Endodermal cell (in vitro differentiated cells): ENCODE results near the gene LTBP1. TPM values are rescaled to one million over a fixed set of nuclear protein-coding genes. Genes with fewer than 3 reads are reported as not detected.

ENCODE experiments used
- DNase-seq: peaks from one replicate; pipeline ENCODE4 v3.0.0-alpha.2; 2017
- H3K27ac ChIP-seq: 2 replicates; pipeline ENCODE4 v1.5.1; 2013; ENCODE audit warnings: mild to moderate bottlenecking, low read depth, low read length, moderate library complexity
- H3K27me3 ChIP-seq: 2 replicates; pipeline ENCODE4 v1.6.1; 2013; ENCODE audit warnings: mild to moderate bottlenecking, low read length, moderate library complexity; ENCODE audit not compliant: insufficient read depth, control insufficient read depth, poor library complexity, severe bottlenecking
- H3K36me3 ChIP-seq: 2 replicates; pipeline ENCODE4 v1.7.0; 2013; ENCODE audit warnings: mild to moderate bottlenecking, low read length, moderate library complexity; ENCODE audit not compliant: control insufficient read depth, insufficient read depth
- H3K4me1 ChIP-seq: one replicate; pipeline ENCODE4 v1.7.0; 2013; ENCODE audit warnings: low read length; ENCODE audit not compliant: control insufficient read depth, insufficient read depth
- H3K4me3 ChIP-seq: 2 replicates; pipeline ENCODE4 v1.5.1; 2013; ENCODE audit warnings: mild to moderate bottlenecking, low read length, moderate library complexity
- H3K9ac ChIP-seq: 2 replicates; pipeline ENCODE4 v1.6.1; 2013; ENCODE audit warnings: mild to moderate bottlenecking, low read length, moderate library complexity; ENCODE audit not compliant: poor library complexity, severe bottlenecking; ENCODE audit errors: extremely low read depth
- H3K9me3 ChIP-seq: 2 replicates; pipeline ENCODE4 v1.6.1; 2013; ENCODE audit warnings: mild to moderate bottlenecking, low read length, moderate library complexity; ENCODE audit not compliant: control insufficient read depth
- H3K27ac Mint-ChIP-seq: 2 replicates; pipeline ENCODE4 v1.8.0; 2020; ENCODE audit warnings: mixed read lengths
- H3K27me3 Mint-ChIP-seq: 2 replicates; pipeline ENCODE4 v1.8.0; 2021; ENCODE audit warnings: mild to moderate bottlenecking, mixed read lengths; ENCODE audit not compliant: insufficient read depth
- H3K36me3 Mint-ChIP-seq: 2 replicates; pipeline ENCODE4 v1.8.0; 2020; ENCODE audit warnings: low read depth, mixed read lengths
- H3K4me1 Mint-ChIP-seq: 2 replicates; pipeline ENCODE4 v1.8.0; 2020; ENCODE audit warnings: mixed read lengths
- H3K4me3 Mint-ChIP-seq: 2 replicates; pipeline ENCODE4 v1.8.0; 2020; ENCODE audit warnings: mild to moderate bottlenecking, moderate library complexity, mixed read lengths
- H3K9me3 Mint-ChIP-seq: 2 replicates; pipeline ENCODE4 v1.8.0; 2020; ENCODE audit warnings: mild to moderate bottlenecking, mixed read lengths
- CTCF ChIP-seq: fragments of 200-600 bp; sonication (generic); conservative IDR thresholded peaks from 2 replicates; pipeline ENCODE4 v1.5.0; 2021; ENCODE audit warnings: antibody characterized with exemption, mild to moderate bottlenecking
- WGBS, 2 experiments: methylation state at CpG; one replicate each; pipeline versions ENCODE4 v1.1.5 to v1.1.7; 2013; ENCODE audit warnings: missing lambda C conversion rate in 2 of 2, mixed read lengths in 1 of 2; ENCODE audit not compliant: insufficient coverage in 1 of 2, insufficient read length in 1 of 2; 5-methylcytosine and 5-hydroxymethylcytosine counted together
- total RNA-seq, 2 donors: library from RNA; stranded (reverse); fragmentation: NEBNext Ultra II Directional in 1 of 2; extraction: Animal tissue kit (Norgen Biotek cat#: 25700) in 1 of 2; gene quantifications; 2 replicates in 1 of 2; 3 replicates in 1 of 2; pipeline ENCODE4 v1.2.1, GENCODE V29; 2021

Gene LTBP1
- total RNA-seq, 2 donors from 2014 or later: 43.2 to 43.4 TPM

- Histone ChIP-seq H3K9me3 (no peaks in the 10 kb centered on the region), H3K4me3 (no peak overlapping the region), H3K4me1 (no peaks in the 10 kb centered on the region), H3K27ac (no peak overlapping the region), H3K36me3 (no peaks in the 10 kb centered on the region), H3K27me3 (no peaks in the 10 kb centered on the region), H3K9ac (no peak overlapping the region)
- no peak overlapping the region for H3K27ac Mint-ChIP-seq
- H3K9me3 Mint-ChIP-seq: no peaks in the 10 kb centered on the region
- H3K4me3 Mint-ChIP-seq: no peak overlapping the region
- H3K27me3 Mint-ChIP-seq: no peaks in the 10 kb centered on the region
- no peaks in the 10 kb centered on the region for H3K36me3 Mint-ChIP-seq
- TF ChIP-seq CTCF: no peak
- WGBS, 2 experiments: 94% methylated on average over 2 of the region's 2 CpGs; no CpG with 5 or more reads in 1 of the 2 experiments
- DNase-seq: no peak
- peaks cover 8% of the 10 kb centered on the region for H3K4me1 Mint-ChIP-seq
Measured at GRCh38 chr2:33380719-33381118, 434.0 kb downstream of the LTBP1 start.

GRCh38 chr2:33381301-33381858 is 434.6 kb downstream of the LTBP1 start:
- Mint-ChIP-seq H3K36me3 (no peaks in the 10 kb centered on the region), H3K27me3 (no peaks in the 10 kb centered on the region), H3K27ac (no peak overlapping the region)

GRCh38 chr2:33383855-33384598 is 437.3 kb downstream of the LTBP1 start:
- H3K4me3 Mint-ChIP-seq: no peak overlapping the region
- no peaks in the 10 kb centered on the region for H3K9me3 Mint-ChIP-seq
- Histone ChIP-seq H3K4me3 (no peak overlapping the region), H3K4me1 (no peaks in the 10 kb centered on the region), H3K36me3 (no peaks in the 10 kb centered on the region), H3K9ac (no peak overlapping the region), H3K27ac (no peak overlapping the region), H3K9me3 (no peaks in the 10 kb centered on the region), H3K27me3 (no peaks in the 10 kb centered on the region)
- WGBS, 2 experiments: 95 to 100% methylated on average over 2 to 8 of the region's 8 CpGs
- H3K27ac Mint-ChIP-seq: no peak overlapping the region
- no peak for DNase-seq
- H3K4me1 Mint-ChIP-seq: peaks cover 1% of the 10 kb centered on the region
- peaks cover 2% of the 10 kb centered on the region for H3K36me3 Mint-ChIP-seq
- no peak for TF ChIP-seq CTCF
- H3K27me3 Mint-ChIP-seq: no peaks in the 10 kb centered on the region

More at GRCh38 chr2:33381301-33381858, 434.6 kb downstream of the LTBP1 start:
- H3K27me3 ChIP-seq: no peaks in the 10 kb centered on the region
- no peak overlapping the region for H3K27ac ChIP-seq
- no peak for DNase-seq
- Mint-ChIP-seq H3K4me3 (no peak overlapping the region), H3K4me1 (peaks cover 8% of the 10 kb centered on the region), H3K9me3 (no peaks in the 10 kb centered on the region)
- no peaks in the 10 kb centered on the region for H3K9me3 ChIP-seq
- no peak for TF ChIP-seq CTCF
- no peaks in the 10 kb centered on the region for H3K4me1 ChIP-seq
- WGBS, 2 experiments: 89 to 95% methylated on average over 2 to 3 of the region's 4 CpGs
- H3K9ac ChIP-seq: no peak overlapping the region
- H3K4me3 ChIP-seq: no peak overlapping the region
- no peaks in the 10 kb centered on the region for H3K36me3 ChIP-seq
